ENCODE measurements around the gene ZNF512B. TPM values are rescaled to one million over a fixed set of nuclear protein-coding genes. Genes with fewer than 3 reads are reported as not detected.

ZNF512B gene
- total RNA-seq, 1 experiment from 2014 or later = 10.3 TPM

- no peak overlapping the region for H3K4me3 ChIP-seq (replicated peaks in 1 of 2; ENCODE audit: low read depth in 1 of 2, low read length in 2 of 2)
- no peaks in the 10 kb centered on the region for H3K4me1 ChIP-seq (ENCODE audit: control insufficient read depth in 1 of 2, insufficient read depth in 2 of 2, low read length in 2 of 2)
- DNase-seq (ENCODE audit: low read depth, low spot score) (no peak), ATAC-seq (no peak)
- peaks cover 71% of the 10 kb centered on the region for H3K79me2 ChIP-seq (ENCODE audit: insufficient read depth, low read length)
- ChIA-PET CTCF (no interaction called here), RAD21 (ENCODE audit: low non-redundant PET in 1 of 2, low total read pairs in 2 of 2, uncharacterized antibody in 2 of 2, unreplicated experiment in 2 of 2) (no interaction called here), POLR2A (no interaction called here)
- H3K27me3 ChIP-seq (ENCODE audit: insufficient read depth, low read length) = no peaks in the 10 kb centered on the region
- peaks cover 10 to 12% of the 10 kb centered on the region in 2 experiments for H3K36me3 ChIP-seq (ENCODE audit: control insufficient read depth in 1 of 2, insufficient read depth in 2 of 2, low read length in 2 of 2)
- H3K9me2 ChIP-seq (ENCODE audit: insufficient read depth) = no peaks in the 10 kb centered on the region
- H3K9me3 ChIP-seq (ENCODE audit: control insufficient read depth in 1 of 2, insufficient read depth in 1 of 2, low read depth in 1 of 2, low read length in 2 of 2) = no peaks in the 10 kb centered on the region
- no TSS peak for BruUV-seq (replicated peaks)
- no peak overlapping the region for H3K4me2 ChIP-seq (ENCODE audit: low read length)
- H3K27ac ChIP-seq (ENCODE audit: low read depth, low read length) = no peak overlapping the region
- no peak overlapping the region for H2AFZ ChIP-seq (ENCODE audit: low read depth, low read length, poor library complexity, severe bottlenecking)
- intact Hi-C loops (cut with micrococcal nuclease) = no loop called here
- no peak overlapping the region for H3K9ac ChIP-seq (ENCODE audit: low read length)
- no peaks in the 10 kb centered on the region for H4K20me1 ChIP-seq (ENCODE audit: insufficient read depth)
- TF ChIP-seq TCF7L2 (IDR thresholded peaks at IDR 0.05; ENCODE audit: borderline replicate concordance, extremely low read depth, insufficient read depth, insufficient read length) = no peak
- no peak for TF ChIP-seq CBX3 (IDR thresholded peaks at IDR 0.05; ENCODE audit: low read depth)
- TF ChIP-seq FOSL1 (IDR thresholded peaks at IDR 0.05; ENCODE audit: low read depth) = no peak
- TF ChIP-seq POLR2A (IDR thresholded peaks at IDR 0.05; ENCODE audit: borderline replicate concordance, extremely low read depth, insufficient read depth, insufficient read length) = no peak
- TF ChIP-seq POLR2AphosphoS5 (IDR thresholded peaks at IDR 0.05; ENCODE audit: low read depth, low read length) = no peak
- no peak for TF ChIP-seq YY1 (IDR thresholded peaks at IDR 0.05; ENCODE audit: extremely low read depth, insufficient replicate concordance, low read depth, low read length)
- no peak for TF ChIP-seq CEBPB (IDR thresholded peaks at IDR 0.05; ENCODE audit: low read depth)
- TF ChIP-seq MAX (IDR thresholded peaks at IDR 0.05) = no peak
- TF ChIP-seq ZFX (IDR thresholded peaks at IDR 0.05) = no peak
- TF ChIP-seq RAD21 (IDR thresholded peaks at IDR 0.05; ENCODE audit: low read depth) = no peak
- TF ChIP-seq ZBTB33 (IDR thresholded peaks at IDR 0.05; ENCODE audit: extremely low read depth, insufficient replicate concordance, low read length) = no peak
- no peak for TF ChIP-seq SRF (IDR thresholded peaks at IDR 0.05; ENCODE audit: low read depth)
- no peak for TF ChIP-seq JUND (IDR thresholded peaks at IDR 0.05)
Observed at GRCh38 chr20:63923651-63924050, 46.1 kb downstream of the ZNF512B start.

Data from HCT116 (cell line).